ENCODE measurements around the gene LARP1. TPM values are rescaled to one million over a fixed set of nuclear protein-coding genes. Genes with fewer than 3 reads are reported as not detected.

LARP1 gene
- total and polyA plus RNA-seq, 2 donors (not counting 1 experiment from before 2014, with no cell fraction given), result 59.6 to 150 TPM

DNA sequence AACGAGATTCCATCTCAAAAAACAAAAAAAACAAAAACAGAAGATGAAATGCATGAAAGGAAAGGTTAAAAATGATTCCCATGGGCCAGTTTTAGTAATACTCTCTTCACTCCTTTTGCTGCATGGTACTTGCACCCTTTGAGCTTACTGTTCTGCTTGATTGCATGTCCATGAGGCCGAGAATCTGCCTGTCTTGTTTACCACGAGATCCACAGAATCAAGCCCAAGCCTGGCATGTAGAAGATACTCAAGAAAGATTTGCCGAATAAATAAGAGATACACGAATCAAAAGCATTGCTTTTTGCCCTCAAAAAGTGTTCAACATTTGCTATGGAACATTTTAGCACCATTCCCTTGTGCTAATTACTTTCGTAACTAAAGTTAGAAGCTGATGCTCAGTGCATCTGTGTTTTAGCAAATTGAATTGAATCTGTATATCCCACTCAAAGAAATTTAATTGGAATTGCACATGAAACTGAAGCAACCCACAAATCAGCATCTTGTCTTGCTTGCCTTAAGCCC, 94.1 kb downstream of the LARP1 start:
- Mint-ChIP-seq H3K9me3 (ENCODE audit: insufficient read depth) (no peaks in the 10 kb centered on the region), H3K4me3 (no peak overlapping the region), H3K4me1 (no peaks in the 10 kb centered on the region), H3K27ac (no peak overlapping the region), H3K27me3 (no peaks in the 10 kb centered on the region)
- no peak overlapping the region for H3K9ac ChIP-seq (ENCODE audit: low read length)
- no peaks in the 10 kb centered on the region for H3K27me3 ChIP-seq (replicated peaks in 1 of 4; ENCODE audit: control extremely low read depth in 1 of 4, control insufficient read depth in 3 of 4, insufficient read depth in 4 of 4, low read length in 3 of 4)
- ATAC-seq (ENCODE audit: low read depth) (no peak), DNase-seq (no peak)
- WGBS (ENCODE audit: insufficient coverage), result 41% methylated on average over 3 of the region's 6 CpGs
- H4K20me1 ChIP-seq (ENCODE audit: control insufficient read depth, insufficient read depth, low read length, poor library complexity, severe bottlenecking), result no peaks in the 10 kb centered on the region
- H3K4me1 ChIP-seq (ENCODE audit: control insufficient read depth in 2 of 2, insufficient read depth in 2 of 2, low read length in 2 of 2), result peaks cover 0 to 7% of the 10 kb centered on the region in 2 donors
- intact Hi-C loops (cut with micrococcal nuclease), result no loop called here
- no peaks in the 10 kb centered on the region for H3K36me3 ChIP-seq (replicated peaks in 1 of 2; ENCODE audit: control extremely low read depth in 1 of 2, control insufficient read depth in 1 of 2, extremely low read depth in 1 of 2, insufficient read depth in 2 of 2, low read length in 1 of 2)
- H3K9me3 ChIP-seq (ENCODE audit: control extremely low read depth in 1 of 3, control insufficient read depth in 2 of 3, insufficient read depth in 1 of 3, low read length in 2 of 3), result no peaks in the 10 kb centered on the region
- no peaks in the 10 kb centered on the region for H3K79me2 ChIP-seq (ENCODE audit: control insufficient read depth, insufficient read depth, low read length)
- H3K4me3 ChIP-seq (ENCODE audit: control extremely low read depth in 1 of 5, extremely low read depth in 1 of 5, insufficient read depth in 1 of 5, low read depth in 2 of 5, low read length in 4 of 5), result no peak overlapping the region
- TF ChIP-seq EZH2 (IDR thresholded peaks at IDR 0.05; ENCODE audit: borderline replicate concordance, insufficient read depth, low read depth, low read length, poor library complexity, severe bottlenecking) (no peak), CTCF (IDR thresholded peaks at IDR 0.05) (no peak)
- POLR2A ChIA-PET, result no interaction called here
- no peak overlapping the region for H3K4me2 ChIP-seq (replicated peaks; ENCODE audit: low read depth, low read length, poor library complexity, severe bottlenecking)
- CTCF ChIA-PET, result no interaction called here
- no peak overlapping the region for H3K27ac ChIP-seq (ENCODE audit: low read length in 2 of 2)
- no peak overlapping the region for H2AFZ ChIP-seq (ENCODE audit: insufficient read depth, low read depth, low read length, poor library complexity, severe bottlenecking)

GRCh38 chr5:154849791-154850201, 94.6 kb downstream of the LARP1 start:
- no peaks in the 10 kb centered on the region for H3K9me3 Mint-ChIP-seq (ENCODE audit: insufficient read depth)
- POLR2A ChIA-PET, result no interaction called here
- Histone ChIP-seq H4K20me1 (ENCODE audit: control insufficient read depth, insufficient read depth, low read length, poor library complexity, severe bottlenecking) (no peaks in the 10 kb centered on the region), H3K79me2 (ENCODE audit: control insufficient read depth, insufficient read depth, low read length) (no peaks in the 10 kb centered on the region), H3K9ac (ENCODE audit: low read length) (no peak overlapping the region), H3K4me1 (ENCODE audit: control insufficient read depth in 2 of 2, insufficient read depth in 2 of 2, low read length in 2 of 2) (peaks cover 0 to 7% of the 10 kb centered on the region in 2 donors), H3K36me3 (replicated peaks in 1 of 2; ENCODE audit: control extremely low read depth in 1 of 2, control insufficient read depth in 1 of 2, extremely low read depth in 1 of 2, insufficient read depth in 2 of 2, low read length in 1 of 2) (no peaks in the 10 kb centered on the region), H3K9me3 (ENCODE audit: control extremely low read depth in 1 of 3, control insufficient read depth in 2 of 3, insufficient read depth in 1 of 3, low read length in 2 of 3) (no peaks in the 10 kb centered on the region), H2AFZ (ENCODE audit: insufficient read depth, low read depth, low read length, poor library complexity, severe bottlenecking) (no peak overlapping the region), H3K4me3 (ENCODE audit: control extremely low read depth in 1 of 5, extremely low read depth in 1 of 5, insufficient read depth in 1 of 5, low read depth in 2 of 5, low read length in 4 of 5) (no peak overlapping the region), H3K27ac (ENCODE audit: low read length in 2 of 2) (no peak overlapping the region), H3K27me3 (replicated peaks in 1 of 4; ENCODE audit: control extremely low read depth in 1 of 4, control insufficient read depth in 3 of 4, insufficient read depth in 4 of 4, low read length in 3 of 4) (no peaks in the 10 kb centered on the region), H3K4me2 (replicated peaks; ENCODE audit: low read depth, low read length, poor library complexity, severe bottlenecking) (no peak overlapping the region)
- TF ChIP-seq EZH2 (IDR thresholded peaks at IDR 0.05; ENCODE audit: borderline replicate concordance, insufficient read depth, low read depth, low read length, poor library complexity, severe bottlenecking) (no peak), CTCF (IDR thresholded peaks at IDR 0.05) (no peak)
- 90% methylated on average over 2 of the region's 2 CpGs for WGBS (ENCODE audit: insufficient coverage)
- no peak for ATAC-seq (ENCODE audit: low read depth)
- no peaks in the 10 kb centered on the region for H3K27me3 Mint-ChIP-seq
- intact Hi-C loops (cut with micrococcal nuclease), result no loop called here
- CTCF ChIA-PET, result no interaction called here
- H3K4me1 Mint-ChIP-seq, result no peaks in the 10 kb centered on the region
- DNase-seq, result no peak
- H3K4me3 Mint-ChIP-seq, result no peak overlapping the region
- no peak overlapping the region for H3K27ac Mint-ChIP-seq
